Upper lobe of left lung (tissue), 4 donors: ENCODE data around the gene TMEM95.

Source experiments
- EP300 ChIP-seq, 4 donors: sonication (generic); formaldehyde crosslinking; IDR thresholded peaks; one replicate each; pipeline ENCODE4 v1.5.1; 2017; ENCODE audit warnings: antibody characterized with exemption in 4 of 4, control low read depth in 2 of 4
- POLR2A ChIP-seq, 4 donors: fragments of 450-650 bp; IDR thresholded peaks; one replicate each; pipeline ENCODE4 v1.5.1; 2016 to 2017; ENCODE audit warnings: antibody characterized with exemption in 4 of 4, mild to moderate bottlenecking in 2 of 4
- POLR2AphosphoS5 ChIP-seq, 2 donors: sonication (generic); formaldehyde crosslinking; IDR thresholded peaks; one replicate each; pipeline ENCODE4 v1.5.1; 2017; ENCODE audit warnings: antibody characterized with exemption in 2 of 2
- TF ChIP-seq, protein P1 (sequence below), 6 experiments: fragments of 450-650 bp in 4 of 6; fragments of 200-600 bp in 2 of 6; sonication (generic) in 2 of 6; IDR thresholded peaks; one replicate each; pipeline ENCODE4 v1.5.1; 2016 to 2019; ENCODE audit warnings: antibody characterized with exemption in 6 of 6

DNA sequence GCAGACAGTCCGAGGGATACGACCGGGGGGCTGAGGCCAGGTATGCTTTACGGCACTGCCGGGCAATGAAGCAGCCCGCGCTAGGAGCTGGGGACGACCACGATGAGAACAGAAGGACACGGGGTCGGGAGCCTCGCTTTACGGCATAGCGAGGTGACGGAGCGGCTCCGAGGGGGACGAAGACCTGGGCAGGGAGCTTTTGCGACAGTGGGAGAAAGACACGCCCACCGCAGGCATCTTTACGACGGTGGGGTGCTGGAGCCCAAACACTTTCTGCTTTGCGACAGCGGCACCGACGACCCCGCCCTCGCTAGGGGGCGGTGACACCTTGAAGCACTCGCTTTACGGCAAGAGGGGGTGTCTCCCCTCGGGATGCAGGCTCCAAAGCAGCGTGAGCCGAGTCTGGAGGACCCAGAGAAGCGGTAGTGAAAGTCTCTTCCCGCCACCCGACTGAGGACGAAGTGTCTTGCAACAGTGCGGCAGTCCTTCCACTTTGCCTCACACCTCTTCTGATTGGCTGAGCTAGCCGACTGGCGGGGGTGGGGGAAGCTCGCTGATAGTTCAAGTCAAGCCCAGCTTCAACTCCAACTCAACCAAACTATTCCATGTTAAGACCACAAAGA is 25.5 kb upstream of the TMEM95 start:
- TF ChIP-seq, protein P1, sequence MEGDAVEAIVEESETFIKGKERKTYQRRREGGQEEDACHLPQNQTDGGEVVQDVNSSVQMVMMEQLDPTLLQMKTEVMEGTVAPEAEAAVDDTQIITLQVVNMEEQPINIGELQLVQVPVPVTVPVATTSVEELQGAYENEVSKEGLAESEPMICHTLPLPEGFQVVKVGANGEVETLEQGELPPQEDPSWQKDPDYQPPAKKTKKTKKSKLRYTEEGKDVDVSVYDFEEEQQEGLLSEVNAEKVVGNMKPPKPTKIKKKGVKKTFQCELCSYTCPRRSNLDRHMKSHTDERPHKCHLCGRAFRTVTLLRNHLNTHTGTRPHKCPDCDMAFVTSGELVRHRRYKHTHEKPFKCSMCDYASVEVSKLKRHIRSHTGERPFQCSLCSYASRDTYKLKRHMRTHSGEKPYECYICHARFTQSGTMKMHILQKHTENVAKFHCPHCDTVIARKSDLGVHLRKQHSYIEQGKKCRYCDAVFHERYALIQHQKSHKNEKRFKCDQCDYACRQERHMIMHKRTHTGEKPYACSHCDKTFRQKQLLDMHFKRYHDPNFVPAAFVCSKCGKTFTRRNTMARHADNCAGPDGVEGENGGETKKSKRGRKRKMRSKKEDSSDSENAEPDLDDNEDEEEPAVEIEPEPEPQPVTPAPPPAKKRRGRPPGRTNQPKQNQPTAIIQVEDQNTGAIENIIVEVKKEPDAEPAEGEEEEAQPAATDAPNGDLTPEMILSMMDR (IDR thresholded peaks at IDR 0.05) = peak in 2 of 6 experiments; percentile 9 to 27
- peak in 3 of 4 donors; percentile 29 to 84 (median 62) for TF ChIP-seq POLR2A (IDR thresholded peaks at IDR 0.05)
- TF ChIP-seq EP300 (IDR thresholded peaks at IDR 0.05) = peak in 1 of 4 donors; percentile 48
- TF ChIP-seq POLR2AphosphoS5 (IDR thresholded peaks at IDR 0.05) = peak; percentile 65 to 90
